ENCODE measurements around the gene LYRM9. TPM values are rescaled to one million over a fixed set of nuclear protein-coding genes. Genes with fewer than 3 reads are reported as not detected.

LYRM9 gene
- total and polyA plus RNA-seq, 9 of the 15 experiments (the other 6 are each of a cell fraction or from before 2014, with no cell fraction given), result 0.98 to 4.7 (median 1.8) TPM

- TF ChIP-seq ETV1 (tag; conservative IDR thresholded peaks at IDR 0.05; ENCODE audit: low read depth) (peak; percentile 90), GTF2F1 (IDR thresholded peaks at IDR 0.05; ENCODE audit: low read depth, low read length) (no peak), FOSL1 (tag; conservative IDR thresholded peaks at IDR 0.05) (no peak; the same call in 1 of the 2 replicates), ZNF134 (CRISPR knock-in tag; conservative IDR thresholded peaks at IDR 0.05) (peak; percentile 86), E2F1 (CRISPR knock-in tag; IDR thresholded peaks at IDR 0.05) (no peak), ELF1 (tag; IDR thresholded peaks at IDR 0.05) (peak; percentile 37; the same call in 1 of the 2 replicates), THAP7 (CRISPR knock-in tag; IDR thresholded peaks at IDR 0.05) (0 out of 2 replicates have a peak, but pooled peaks have one; percentile 39), BRCA1 (IDR thresholded peaks at IDR 0.05) (no peak), BRCA1 (CRISPR knock-in tag; IDR thresholded peaks at IDR 0.05) (no peak), NFXL1 (CRISPR knock-in tag; IDR thresholded peaks at IDR 0.05) (peak; percentile 96), NCOA4 (IDR thresholded peaks at IDR 0.05; ENCODE audit: partially characterized antibody) (no peak), SREBF2 (CRISPR knock-in tag; IDR thresholded peaks at IDR 0.05) (no peak), SOX6 (IDR thresholded peaks at IDR 0.05) (no peak), MEF2A (IDR thresholded peaks at IDR 0.05; ENCODE audit: control insufficient read depth, low read depth, low read length) (no peak), CTCF (IDR thresholded peaks at IDR 0.05 in 2 of 3, conservative IDR thresholded peaks at IDR 0.05 in 1 of 3; ENCODE audit: insufficient read depth in 2 of 3, low read depth in 1 of 3, low read length in 3 of 3) (peak; percentile 19 to 41 (median 34); a peak in 2 of 6 replicates), ZNF311 (CRISPR knock-in tag; IDR thresholded peaks at IDR 0.05) (peak; percentile 94), TFE3 (CRISPR knock-in tag; IDR thresholded peaks at IDR 0.05) (peak; percentile 24; the same call in 1 of the 2 replicates), CREB3 (tag; conservative IDR thresholded peaks at IDR 0.05; ENCODE audit: low read depth) (peak; percentile 96)
Measured at GRCh38 chr17:27907976-27908558, 14.9 kb upstream of the LYRM9 start (continued).

All from K562 (cell line).